Forelimb muscle (tissue), 1 donor: Measurements from ENCODE around the gene ELMO1. TPM values are rescaled to one million over a fixed set of nuclear protein-coding genes. Genes with fewer than 3 reads are reported as not detected.

Experiments used
- DNase-seq: peaks from one replicate; pipeline ENCODE4 v3.0.0-alpha.2; 2013; ENCODE audit warnings: low read depth
- polyA plus RNA-seq: library from polyadenylated mRNA; unstranded; fragments of 120-200 nt; gene quantifications from one replicate; pipeline ENCODE4 v1.2.1, GENCODE V29; 2013; ENCODE audit not compliant: insufficient read length

ELMO1 gene
- polyA plus RNA-seq, 1 donor: 24.5 TPM

DNA sequence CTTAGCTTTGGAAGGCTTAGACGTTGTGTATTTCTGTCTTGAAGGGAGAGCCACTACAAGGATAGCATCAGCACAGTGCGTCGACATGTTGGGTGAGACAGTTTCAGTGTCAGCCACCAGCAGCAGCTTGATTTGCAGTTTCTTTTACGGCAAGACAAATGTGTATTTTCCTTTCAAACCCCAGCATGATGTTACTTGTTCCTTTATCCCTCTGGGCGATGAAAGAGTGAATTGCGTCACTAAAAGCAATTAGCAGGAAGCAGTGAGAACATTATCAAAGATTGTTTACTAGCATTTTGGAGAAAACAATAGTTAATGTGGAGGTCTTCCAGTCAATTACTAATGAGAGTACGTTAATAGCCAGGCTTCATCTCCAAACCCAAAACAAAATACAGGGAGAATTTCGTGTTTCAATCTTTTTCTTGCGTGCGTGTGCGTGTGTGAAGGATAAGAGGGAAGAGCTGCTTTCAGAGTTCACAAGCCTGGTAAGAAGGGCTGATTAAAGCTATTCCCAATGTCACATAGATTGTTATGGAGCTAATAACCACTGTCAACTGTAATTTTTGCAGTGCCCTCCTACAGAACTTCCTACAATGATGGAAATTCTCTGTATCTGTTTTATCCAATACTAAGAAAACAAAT, 567.3 kb downstream of the ELMO1 start:
- DNase-seq: no peak

DNA sequence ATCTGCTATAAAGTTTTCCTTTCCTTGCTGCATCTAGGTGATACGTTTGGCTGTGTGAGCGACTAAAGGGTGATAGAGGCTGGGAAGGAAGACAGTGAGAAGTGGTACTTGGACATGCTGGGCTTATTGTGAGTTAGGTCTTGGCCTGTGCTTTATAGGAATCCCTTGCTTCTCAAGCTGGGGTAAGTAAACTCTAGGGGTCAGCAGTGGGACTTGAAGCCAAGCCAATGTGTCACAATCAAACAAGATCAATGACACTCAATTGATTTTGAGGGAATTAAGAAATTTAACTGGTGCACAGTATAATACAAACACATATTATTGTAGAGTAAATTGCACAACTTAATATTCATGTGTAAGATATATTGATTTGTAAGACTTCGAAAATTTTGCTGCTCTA, 568.6 kb downstream of the ELMO1 start:
- DNase-seq: no peak

DNA sequence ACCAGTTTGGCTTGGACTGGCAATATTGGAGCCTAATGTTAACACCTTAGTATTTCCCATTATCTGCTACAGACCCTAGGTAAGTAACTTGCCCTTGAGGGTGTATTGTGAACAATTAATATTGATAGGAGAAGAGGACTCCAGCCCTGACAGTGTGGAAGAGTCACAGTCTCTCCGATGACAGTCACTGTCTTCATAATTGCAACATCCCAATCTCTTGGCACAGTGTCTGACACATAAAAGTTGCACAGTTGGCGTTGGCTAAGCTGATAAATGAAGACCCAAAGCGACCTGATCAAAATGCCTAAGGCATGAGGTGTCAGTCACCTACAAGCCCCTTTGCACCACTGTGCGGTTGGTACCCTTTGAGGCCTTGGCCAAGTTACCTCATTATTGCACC, 569.6 kb downstream of the ELMO1 start:
- no peak for DNase-seq

DNA sequence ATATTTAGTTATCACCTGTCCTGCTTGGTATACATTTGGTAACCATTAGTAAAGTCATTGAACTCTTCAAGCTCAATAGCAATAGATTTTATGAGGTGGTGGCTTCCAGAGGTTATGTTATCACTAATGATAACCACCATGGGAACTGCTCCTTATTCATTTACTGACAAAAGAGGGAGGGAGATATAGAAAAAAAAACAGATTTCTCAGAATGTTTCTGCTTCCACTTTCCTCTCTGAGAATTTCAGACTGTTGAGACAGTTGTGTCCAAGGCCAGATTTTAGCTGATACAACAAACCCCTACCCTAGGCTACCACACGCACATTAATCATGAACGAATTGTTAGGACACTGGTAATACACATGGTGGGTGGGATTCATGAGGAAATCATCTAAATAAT, 570.4 kb downstream of the ELMO1 start:
- no peak for DNase-seq

DNA sequence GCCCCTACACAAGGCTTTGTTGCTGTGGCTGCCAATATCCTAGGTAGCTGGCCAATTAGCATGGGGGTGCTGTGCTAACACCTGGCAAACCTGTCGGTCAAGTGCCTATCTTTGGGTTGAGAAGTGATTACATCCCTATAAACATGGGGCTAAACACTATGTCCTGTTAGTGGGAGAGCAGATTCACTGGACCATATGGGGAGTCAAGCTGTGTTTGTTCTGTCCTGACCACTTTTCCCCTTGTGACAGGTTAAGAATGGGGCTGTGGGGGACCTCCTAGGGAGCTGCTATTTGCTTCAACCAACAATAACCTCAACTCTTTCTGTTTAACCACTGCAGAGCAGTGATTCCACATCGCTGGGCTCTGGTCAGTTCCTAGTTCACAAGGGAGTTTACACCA, 572.9 kb downstream of the ELMO1 start:
- DNase-seq: no peak

DNA sequence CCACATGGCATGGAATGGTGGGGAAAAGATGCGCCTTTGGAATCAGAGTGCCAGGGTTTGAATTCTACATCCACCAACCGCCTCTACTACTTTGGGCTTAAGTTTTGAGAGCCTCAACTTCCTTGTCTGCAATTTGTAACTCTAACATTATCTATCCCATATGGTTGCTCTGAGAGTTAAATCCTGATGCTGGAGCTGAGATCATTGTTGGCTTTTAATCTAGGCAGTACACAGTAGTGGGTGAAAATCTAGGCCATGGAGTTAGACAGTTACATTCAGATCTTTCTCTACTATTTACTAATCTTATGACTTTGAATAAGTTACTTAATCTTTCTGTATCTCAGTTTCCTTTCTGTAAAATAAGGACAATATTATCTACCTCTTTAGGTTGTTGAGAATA, 574.6 kb downstream of the ELMO1 start:
- peak; percentile 28 for DNase-seq

DNA sequence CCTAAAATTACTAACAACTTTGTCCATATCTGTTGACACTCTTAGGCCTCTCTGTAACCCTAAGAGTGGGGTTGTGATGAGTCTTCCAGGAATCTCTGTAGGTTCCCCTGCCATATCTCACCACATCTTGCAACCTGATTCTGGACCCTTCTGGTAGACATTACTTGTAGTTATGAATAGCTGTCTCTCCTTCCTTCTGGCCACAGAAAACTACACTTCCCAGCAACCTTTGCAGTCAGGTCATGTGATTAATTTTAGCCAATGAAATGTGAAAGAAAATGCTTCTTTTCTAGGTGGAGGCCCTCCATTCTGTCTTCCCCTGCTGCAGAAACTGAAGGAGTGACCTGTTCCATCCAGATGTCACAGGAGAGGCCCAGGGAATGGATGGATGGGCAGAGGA, 576.8 kb downstream of the ELMO1 start:
- no peak for DNase-seq

DNA sequence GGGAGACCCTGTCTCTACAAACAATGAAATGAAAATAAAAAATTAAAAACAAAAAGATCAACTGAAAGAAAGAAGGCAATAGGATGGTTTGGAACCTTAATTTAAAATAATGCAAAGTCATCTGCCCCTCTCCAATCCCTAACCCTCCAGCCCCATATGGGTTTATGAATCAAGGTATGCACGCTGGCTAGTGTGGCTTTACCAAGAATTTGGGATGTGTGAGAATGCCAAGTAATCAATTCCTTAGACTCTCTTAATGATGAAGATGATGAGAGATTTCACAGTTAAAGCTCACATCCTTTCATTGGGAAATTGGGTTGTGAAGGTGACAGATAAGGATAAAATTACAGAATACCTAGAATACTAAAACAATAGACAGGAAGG, 577.3 kb downstream of the ELMO1 start:
- no peak for DNase-seq

DNA sequence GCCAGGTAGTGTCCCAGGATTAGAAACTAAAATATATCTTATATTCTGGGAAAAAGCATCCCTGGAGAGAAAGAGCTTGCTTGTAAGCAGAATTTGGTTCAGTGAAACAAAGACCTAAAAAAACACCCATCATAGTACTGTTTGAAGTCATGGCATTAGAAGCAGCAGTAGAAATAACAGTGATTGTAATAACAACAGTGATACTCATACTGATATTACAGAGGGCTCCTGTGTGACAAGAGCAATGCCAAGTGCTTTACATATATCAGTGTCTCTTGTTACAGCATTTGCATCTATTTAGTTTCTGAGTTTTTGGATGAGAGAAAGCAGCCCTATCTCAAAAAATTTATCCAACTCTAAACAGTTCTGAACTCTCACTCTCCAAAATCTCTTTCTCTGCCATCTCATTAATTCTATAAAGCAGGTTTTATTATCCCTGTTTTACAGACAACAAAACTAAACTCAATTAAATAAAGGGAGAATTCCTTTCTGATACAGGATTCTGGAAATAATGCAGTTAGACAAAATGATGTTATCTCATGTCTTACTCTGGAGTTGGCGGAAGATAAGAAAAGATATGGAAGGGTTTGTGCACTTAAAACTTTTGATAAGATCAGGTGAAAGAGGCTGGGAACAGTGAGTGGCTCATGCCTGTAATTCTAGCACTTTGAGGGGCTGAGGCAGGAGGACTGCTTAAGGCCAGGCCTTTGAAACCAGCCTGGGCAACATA, 577.9 kb downstream of the ELMO1 start:
- DNase-seq: no peak

DNA sequence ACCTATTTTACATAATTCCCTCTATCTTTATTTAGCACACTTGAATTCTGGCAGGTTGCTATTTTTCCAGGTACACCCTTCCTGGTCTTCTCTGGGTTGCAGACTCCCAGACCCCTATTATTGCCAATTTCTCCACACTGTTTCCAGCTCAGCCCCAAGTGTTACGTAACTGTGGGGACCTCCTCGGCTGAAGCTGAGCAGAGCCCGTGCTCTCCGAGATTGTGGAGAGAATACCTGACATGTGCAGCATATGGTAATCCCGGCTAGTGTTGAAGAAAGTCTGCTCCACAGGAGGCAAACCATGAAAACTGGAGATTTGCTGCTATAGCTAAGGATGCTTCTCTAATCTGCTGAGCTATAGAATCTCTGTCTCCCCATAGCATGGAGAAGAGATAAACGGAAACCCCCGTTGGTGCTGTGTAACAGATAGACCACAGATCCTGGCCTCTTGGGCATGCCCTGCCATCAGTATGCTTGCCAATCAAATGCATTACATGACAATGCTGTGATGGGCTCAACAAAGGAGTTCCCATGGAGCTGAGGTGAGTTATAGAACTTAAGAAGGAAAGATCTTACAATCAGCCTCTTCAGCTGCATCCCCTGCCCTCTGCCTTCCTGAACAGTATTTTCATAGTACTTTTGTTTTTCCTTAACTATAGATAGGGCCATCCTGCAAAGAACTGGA, 579.8 kb downstream of the ELMO1 start:
- no peak for DNase-seq

DNA sequence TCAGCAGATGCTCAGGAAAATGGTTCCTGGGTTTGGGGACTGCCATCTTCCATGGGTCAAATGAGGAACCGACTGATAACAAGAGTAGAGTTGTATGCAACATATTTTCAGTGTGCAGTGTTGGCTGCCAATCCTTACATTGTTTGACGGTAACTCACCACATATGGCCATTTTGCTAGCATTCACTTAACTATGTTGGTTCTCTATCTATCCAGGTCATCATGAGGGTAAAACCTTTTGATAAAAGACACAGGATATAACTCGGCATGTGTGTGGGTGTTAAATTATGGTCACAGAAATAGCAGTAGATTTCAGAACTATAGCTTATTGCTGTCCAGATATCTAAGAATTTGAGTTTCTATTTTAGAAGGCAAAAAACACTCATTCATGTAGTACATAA, 583.6 kb downstream of the ELMO1 start:
- no peak for DNase-seq

DNA sequence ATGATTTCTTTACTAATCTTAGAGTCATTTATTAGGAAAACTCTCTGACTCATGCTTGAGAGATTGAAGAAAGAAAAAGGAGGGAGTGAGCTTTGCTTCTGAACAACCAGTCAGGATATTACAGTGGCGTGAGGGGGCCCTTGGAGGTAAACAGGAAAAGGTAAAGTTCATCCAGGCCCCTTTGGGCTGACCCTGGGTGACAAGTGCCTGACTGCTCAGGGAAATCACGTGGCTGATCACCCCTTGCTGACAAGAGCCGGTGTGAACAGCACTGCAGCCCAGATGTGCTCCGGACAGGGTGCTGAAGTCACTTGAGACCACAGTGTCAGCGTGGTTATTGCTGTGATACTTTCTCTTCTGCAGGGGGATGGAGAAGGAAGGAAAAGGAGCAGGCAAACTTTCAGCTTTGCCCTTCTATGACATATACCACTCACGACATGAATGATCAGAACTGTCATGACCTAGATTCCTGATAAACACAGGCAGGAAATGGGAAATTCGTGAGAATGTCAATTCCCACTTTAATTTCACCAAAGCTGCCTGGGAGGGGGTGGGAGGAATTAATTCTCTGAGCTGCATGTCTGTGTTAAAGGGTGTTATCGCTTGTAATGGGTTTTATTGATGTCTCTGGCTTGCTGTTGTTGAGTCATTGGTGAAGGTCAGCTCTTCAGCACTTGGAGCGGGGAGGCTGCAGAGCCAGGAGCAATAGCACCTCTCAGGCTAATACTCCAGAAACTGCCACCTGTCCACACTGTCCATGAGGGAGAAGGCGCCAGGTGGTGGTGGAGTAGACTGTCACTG, 584.6 kb downstream of the ELMO1 start:
- DNase-seq: no peak

DNA sequence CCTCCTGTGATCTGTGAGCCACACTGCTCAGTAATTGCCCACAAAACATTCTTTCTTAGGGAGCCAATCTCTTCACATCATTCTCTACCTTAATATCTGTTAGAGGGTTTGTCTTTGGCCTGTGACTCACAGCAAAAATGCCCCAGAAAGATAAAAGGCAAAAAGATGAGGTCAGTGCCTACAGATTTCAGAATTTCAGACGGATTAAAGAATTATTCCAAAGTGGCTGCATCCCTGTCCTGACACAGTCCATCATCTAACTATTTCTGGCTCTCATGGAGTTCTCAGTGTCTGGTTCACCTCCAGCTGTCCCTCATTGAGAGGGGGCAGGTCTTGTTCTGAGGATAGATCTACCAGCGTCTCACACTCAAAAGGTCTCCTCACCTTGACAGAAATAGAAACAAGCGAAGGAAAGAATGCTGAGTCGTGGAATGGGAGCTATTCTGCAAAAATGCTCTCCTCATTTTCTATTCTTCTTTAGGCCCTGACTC, 585.8 kb downstream of the ELMO1 start:
- no peak for DNase-seq

DNA sequence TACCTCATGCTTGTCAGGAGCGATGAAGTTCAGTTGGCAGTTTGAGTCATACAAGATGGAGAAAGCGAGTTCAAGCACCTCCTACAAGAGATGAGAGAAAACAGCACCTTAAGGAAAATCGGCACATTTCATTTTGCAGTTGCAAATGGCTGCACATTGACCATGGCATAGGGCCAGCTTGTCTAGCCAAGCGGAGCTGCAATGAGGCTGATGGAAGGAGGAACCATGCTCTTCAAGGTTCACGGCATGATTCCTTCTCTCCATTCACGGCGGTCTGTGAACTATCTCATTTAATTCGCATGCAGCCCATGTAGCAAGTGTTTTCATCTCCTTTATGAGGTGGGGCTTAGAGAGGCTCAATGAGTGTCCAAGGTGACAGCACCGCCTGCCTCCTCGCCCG, 587.0 kb downstream of the ELMO1 start:
- no peak for DNase-seq

DNA sequence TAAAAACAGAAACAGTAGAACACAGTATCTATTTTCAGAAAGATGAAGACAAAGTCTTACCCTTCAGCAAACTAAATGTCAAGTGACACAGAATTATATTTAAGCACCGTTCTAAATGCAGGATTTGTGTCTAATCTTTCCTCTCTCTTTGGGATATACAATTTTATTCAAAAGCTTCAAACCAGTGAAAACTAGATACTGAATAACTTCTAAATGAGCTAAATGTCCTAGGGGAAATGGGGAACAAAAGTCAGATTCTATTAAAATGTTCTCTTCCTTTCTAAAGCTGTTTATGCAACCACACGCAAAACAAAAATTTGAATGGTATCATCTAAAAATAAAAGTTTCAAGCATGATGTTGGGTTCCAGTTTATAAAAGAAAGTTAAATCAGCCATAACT, 588.0 kb downstream of the ELMO1 start:
- DNase-seq: peak; percentile 11

DNA sequence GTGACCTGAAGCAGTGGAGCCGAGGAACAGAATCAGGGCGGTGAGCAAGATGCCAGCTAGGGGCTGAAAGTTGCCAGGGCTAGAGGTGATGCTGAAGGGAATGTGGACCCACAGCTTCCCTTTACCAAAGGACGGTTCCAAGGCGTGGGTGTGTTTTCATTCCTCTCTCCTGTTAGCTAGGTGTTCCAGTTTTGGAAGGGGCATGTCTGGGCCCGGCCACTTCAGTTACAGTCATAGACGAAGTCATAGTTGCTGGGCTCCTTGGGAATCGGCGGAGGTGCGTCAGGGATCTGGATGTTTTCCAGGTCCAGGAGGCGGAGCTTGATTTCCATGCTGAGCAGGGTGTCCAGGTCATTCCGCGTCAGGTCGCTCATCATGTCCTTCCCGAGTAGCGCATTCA, 593.3 kb downstream of the ELMO1 start:
- DNase-seq: no peak

DNA sequence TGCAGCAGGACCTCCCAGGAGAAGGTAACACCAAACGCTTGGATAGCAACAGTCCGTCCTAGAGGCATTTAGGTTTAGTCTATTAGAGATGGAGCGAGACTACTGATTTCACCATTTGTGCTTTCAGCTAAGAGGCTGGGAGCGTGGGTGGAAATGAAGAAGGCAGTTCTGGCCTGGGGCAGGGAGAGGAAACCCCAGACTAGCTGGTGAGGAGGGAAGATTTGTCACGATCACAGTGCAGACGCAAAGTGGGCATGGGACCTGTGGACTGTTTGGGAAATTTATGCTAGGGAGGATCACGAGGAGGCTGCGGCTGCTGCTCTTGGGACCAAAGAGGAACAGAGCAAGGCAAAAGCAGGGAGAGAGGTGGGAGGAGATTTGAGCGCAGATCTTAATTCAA, 594.0 kb downstream of the ELMO1 start:
- DNase-seq: no peak

DNA sequence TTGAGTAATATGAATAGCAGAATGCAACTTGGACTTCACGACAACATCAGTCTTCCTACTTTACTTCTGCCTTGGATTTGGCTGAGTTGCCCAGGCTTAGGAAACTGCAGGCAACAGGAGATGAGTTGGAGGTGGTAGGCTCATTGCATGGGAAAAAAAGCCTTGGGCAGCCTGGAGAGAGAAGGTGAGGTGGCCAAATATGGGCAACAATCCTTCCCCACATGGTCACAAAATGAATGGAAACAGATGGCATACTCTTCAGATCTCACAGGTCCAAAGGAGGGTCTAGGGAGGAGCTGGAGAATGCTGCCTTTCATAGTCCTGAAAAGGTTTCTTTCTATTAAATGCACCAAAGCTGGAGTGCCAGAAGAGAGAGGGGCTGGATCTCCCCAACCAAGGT, 595.7 kb downstream of the ELMO1 start:
- no peak for DNase-seq

DNA sequence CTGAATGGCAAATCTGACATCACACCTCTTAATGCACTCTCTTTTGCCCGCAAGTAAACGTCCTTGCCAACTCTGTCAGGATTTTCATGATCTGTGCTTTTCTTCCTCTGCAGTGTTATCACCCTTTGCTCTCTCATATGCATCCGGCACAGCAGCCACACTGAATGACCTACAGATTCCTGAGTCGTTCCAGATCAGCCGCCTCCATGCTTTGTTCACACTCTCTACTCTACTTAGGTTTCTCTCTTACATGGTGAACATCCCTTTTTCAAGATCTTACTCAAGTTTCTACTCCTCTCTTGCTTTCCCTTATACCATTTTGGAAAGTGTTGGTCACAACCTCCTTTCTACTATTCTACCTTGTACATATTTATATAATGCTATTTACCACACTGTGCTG, 596.6 kb downstream of the ELMO1 start:
- no peak for DNase-seq

DNA sequence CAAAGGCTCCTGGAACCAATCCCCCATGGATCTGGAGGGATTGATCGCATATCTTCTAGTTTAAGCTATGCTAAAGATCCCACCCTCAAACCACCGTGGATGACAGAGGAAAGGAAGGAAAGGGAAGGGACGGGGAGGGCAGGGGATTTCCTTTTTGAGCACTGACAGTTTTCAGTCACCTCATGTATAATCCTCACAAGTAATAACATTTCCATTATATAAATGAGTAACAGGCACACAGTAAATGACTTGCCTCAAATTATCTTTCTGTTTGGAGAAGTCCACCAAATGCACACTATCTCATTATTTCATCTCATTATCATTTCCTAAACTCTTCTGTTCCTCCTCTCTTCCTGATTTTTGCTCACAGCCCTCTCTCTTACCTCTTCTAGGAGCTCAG, 597.3 kb downstream of the ELMO1 start:
- no peak for DNase-seq

DNA sequence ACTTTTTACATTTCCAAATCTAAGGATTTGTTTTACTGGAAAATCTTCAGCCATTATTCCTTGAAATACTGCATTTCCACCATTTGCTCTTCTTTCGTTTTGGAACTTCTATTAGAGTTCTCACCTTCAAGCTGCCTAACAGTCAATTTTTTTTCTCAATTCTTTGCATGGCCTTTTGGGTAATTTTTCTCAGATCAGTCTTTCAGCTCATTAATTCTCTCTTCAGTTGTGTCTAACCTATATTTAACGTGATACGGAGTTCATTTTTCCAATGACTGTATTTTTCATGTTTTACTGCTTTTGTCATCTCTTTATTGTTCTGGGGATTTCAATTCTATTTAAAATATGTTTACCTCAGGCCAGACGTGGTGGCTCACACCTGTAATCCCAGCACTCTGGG, 600.7 kb downstream of the ELMO1 start:
- no peak for DNase-seq

DNA sequence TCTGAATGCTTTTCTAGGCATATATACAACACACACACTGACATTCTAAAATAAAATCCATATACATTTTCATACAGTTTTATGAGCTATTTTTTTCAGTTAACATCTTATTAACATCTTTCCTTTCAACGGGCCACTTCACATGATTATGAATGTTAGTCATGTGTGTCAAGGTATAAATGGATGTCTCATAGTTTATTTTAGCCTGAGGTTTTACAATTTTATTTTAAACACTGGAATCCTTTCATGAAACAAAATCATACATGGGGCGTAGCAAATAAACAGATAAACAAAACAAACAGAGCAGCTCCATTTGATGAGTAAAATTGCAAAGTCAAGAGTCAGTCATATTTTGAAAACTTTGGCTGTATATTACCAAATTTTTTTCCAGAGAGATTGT, 604.3 kb downstream of the ELMO1 start:
- DNase-seq: no peak
